HG03108 (cell line): ENCODE measurements around the gene MICAL2.

Experiments
- ATAC-seq: cut with Tn5 transposase; IDR thresholded peaks from one replicate; pipeline ENCODE4 v1.9.1; 2021; ENCODE audit warnings: moderate library complexity; ENCODE audit not compliant: unreplicated experiment

The MICAL2 gene

GRCh38 chr11:12110201-12110713, at the start of gene MICAL2:
TSS of gene MICAL2 (plus strand) at chr11:12110590. CDS start at chr11:12162156, 51,566 bp downstream.
- ATAC-seq: peak; percentile 98

DNA sequence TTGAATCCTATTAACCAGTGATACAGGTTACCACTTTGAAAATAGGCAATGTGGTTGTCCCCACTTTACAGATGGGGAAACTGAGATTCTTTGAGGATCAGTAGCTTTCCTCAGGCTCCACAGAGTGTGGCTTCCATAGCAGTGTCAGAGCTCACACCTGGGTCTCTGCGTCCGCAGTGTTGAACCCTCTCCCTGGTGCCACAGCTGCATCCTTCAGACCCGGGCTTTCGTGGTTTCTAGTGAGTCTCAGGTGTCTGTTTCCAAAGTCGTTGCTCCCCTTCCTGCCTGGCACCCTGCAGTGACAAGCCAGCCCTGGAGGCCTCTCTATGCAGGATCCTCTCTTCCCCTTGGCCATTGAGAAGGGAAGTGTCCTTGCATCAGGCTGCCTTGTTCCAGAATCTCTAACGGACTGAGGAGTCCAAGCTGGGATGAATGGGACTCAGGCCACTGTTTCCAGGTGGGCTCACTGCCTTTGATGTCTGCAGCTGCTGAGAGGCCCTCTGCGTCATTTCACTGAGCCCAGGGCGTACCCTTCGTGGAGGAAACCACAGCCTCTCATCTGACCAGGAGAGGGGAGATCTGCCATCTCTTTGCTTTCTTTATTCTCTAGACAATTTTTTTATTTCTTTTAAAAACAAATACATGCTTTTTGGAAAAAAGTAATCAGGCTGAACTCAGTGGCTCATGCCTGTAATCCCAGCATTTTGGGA, 48.4 kb upstream of the MICAL2 start:
- ATAC-seq: no peak

GRCh38 chr11:12063251-12063650, 47.1 kb upstream of the MICAL2 start:
- ATAC-seq: no peak

- no peak for ATAC-seq
Measured at GRCh38 chr11:12064136-12064953, 46.0 kb upstream of the MICAL2 start.

DNA sequence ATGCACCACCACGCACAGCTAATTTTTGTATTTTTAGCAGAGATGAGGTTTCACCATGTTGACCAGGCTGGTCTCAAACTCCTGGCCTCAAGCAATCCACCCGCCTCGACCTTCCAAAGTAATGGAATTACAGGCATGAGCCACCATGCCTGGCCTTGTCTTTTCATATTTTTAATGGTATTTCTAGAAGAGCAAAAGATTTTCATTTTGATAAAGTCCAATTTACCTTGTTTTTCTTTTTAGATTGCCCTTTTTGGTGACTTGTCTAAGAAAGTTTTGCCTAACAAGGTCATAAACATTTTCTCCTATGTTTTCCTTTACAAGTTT, 45.5 kb upstream of the MICAL2 start:
- ATAC-seq: no peak

- no peak for ATAC-seq
Measured at GRCh38 chr11:12066056-12066798, 44.2 kb upstream of the MICAL2 start.

DNA sequence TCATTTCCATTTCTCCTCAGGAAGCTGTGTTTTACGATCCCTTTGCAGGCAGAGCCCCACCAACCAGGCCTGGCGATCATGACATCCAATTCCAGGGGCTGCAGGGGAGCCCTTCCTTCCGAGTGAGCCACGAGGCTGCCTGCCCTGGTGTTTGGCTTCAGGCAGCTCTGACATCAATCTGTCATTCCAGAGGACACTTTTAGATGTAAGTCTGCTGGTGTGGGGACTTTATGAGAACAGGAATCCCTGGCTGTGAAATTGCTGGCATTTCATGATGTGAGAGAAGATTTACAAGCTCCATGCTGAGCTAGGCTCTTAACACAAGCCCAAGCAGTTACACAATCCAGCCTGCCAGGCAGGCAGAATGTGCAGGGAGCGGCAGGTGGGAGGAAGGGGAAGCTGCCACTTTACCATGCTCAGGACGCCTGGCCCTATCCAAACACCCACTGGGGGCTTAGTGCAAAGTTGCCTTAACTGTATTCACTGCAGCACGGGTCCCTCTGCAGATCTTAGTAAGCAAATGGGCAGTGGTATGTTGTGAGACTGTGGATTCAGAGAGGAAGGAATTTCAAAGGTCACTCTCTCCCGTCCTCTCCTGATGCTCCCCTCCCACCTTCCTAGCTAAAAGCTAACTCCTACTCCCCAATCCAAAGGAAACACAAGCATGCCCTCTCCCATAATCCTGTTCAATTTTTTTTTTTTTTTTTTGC, 43.4 kb upstream of the MICAL2 start:
- ATAC-seq: no peak

GRCh38 chr11:12067796-12068357, 42.5 kb upstream of the MICAL2 start:
- ATAC-seq: no peak

DNA sequence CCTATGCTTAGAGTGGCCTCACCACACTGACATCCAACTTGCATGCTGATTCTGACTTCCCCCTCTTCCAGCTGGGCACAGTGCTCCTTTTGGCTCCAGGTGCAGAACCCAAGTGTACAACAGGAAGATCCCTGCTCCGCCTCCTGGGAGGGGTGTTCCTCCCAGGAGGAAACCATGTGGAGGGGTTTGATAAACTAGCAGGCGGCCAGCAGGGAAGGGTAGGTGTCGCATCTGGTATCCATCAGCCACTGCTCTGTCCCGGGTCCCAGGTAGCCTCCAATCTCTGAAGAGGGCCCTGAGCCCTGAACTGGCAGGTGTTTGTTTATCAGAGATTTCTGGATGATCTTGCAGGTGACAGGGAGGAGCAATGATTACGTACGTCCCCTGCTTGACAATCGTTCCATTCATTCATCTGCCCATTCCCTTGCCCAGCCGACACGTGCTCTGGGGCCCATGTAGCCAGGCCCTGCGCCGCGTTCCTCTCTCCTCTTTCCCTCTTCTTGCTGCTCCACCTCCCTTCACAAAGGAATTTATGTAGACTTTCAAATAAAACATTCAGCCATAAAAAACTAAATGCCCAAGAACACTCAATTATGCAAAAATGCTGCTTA, 41.2 kb upstream of the MICAL2 start:
- no peak for ATAC-seq

GRCh38 chr11:12070446-12071267, 39.7 kb upstream of the MICAL2 start:
- no peak for ATAC-seq

- no peak for ATAC-seq
Measured at GRCh38 chr11:12071574-12071973, 38.8 kb upstream of the MICAL2 start.

DNA sequence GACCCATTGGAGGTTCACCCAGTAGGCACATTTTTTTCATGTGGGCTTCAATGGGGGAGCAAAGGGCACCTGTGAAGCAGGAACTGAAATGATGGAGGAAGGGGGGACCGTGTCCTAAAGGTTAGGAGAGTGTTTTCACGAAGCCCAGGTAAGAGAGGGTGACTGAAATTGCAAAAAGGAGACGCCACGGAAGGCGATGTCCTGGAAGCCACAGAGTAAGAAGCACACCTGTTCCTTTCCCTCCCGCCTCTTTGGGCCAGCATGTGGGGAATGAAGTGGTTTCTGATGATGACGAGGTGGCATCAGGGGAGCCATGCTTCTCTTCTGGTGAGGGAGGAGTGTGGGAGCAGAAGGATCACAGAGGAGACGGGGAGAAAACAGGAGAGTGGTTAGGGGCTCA, 37.0 kb upstream of the MICAL2 start:
- ATAC-seq: no peak

- no peak for ATAC-seq
Measured at GRCh38 chr11:12073886-12074285, 36.5 kb upstream of the MICAL2 start.

- ATAC-seq: no peak
Measured at GRCh38 chr11:12074529-12075195, 35.7 kb upstream of the MICAL2 start.

- no peak for ATAC-seq
Measured at GRCh38 chr11:12075291-12075690, 35.1 kb upstream of the MICAL2 start.

GRCh38 chr11:12075822-12076821, 34.3 kb upstream of the MICAL2 start:
- no peak for ATAC-seq

GRCh38 chr11:12076840-12077534, 33.4 kb upstream of the MICAL2 start:
- no peak for ATAC-seq
